Middle frontal gyrus (tissue), 1 donor: Measurements from ENCODE around the gene SUGP2.
"Not testable (repeated sequence)": the region's sequence is repeated elsewhere in the genome, so short reads cannot be mapped to it uniquely, and the experiment has no call there.

ENCODE experiments used
- DNase-seq: peaks from one replicate; pipeline ENCODE4 v3.0.0-alpha.2; 2015; ENCODE audit warnings: low spot score; ENCODE audit errors: extremely low spot score

SUGP2 gene

GRCh38 chr19:19033176-19033425, 216 bp downstream of the SUGP2 start:
- no peak for DNase-seq

GRCh38 chr19:19032420-19033175, 719 bp downstream of the SUGP2 start:
- peak; percentile 71 for DNase-seq

GRCh38 chr19:19031891-19032290, 1.4 kb downstream of the SUGP2 start:
- DNase-seq = no peak

GRCh38 chr19:19028526-19028925, 4.8 kb downstream of the SUGP2 start:
- DNase-seq = no peak

- no peak for DNase-seq
These were observed 6.1 kb downstream of the SUGP2 start for GRCh38 chr19:19027228-19027627.

GRCh38 chr19:19026299-19026971, 6.9 kb downstream of the SUGP2 start:
- no peak for DNase-seq

- DNase-seq = no peak
These were observed 7.5 kb downstream of the SUGP2 start for GRCh38 chr19:19025861-19026260.

GRCh38 chr19:19023376-19023775, 9.9 kb downstream of the SUGP2 start:
- DNase-seq = not testable (repeated sequence)

GRCh38 chr19:19022380-19022961, 10.8 kb downstream of the SUGP2 start:
- no peak for DNase-seq

GRCh38 chr19:19021115-19021514, 12.2 kb downstream of the SUGP2 start:
- peak; percentile 35 for DNase-seq

- no peak for DNase-seq
These were observed 22.8 kb downstream of the SUGP2 start for GRCh38 chr19:19010551-19010950.

- DNase-seq = no peak
These were observed 23.4 kb downstream of the SUGP2 start for GRCh38 chr19:19009951-19010350.

GRCh38 chr19:19006213-19006612, 27.1 kb downstream of the SUGP2 start:
- DNase-seq = no peak

GRCh38 chr19:19004144-19004543, 29.2 kb downstream of the SUGP2 start:
- DNase-seq = no peak

GRCh38 chr19:18999896-19000620, 33.3 kb downstream of the SUGP2 start:
- DNase-seq = no peak

GRCh38 chr19:18999016-18999758, 34.1 kb downstream of the SUGP2 start:
- no peak for DNase-seq

GRCh38 chr19:18998276-18998675, 35.0 kb downstream of the SUGP2 start:
- DNase-seq = no peak

GRCh38 chr19:18996796-18997394, 36.4 kb downstream of the SUGP2 start:
- DNase-seq = no peak

GRCh38 chr19:18996351-18996750, 37.0 kb downstream of the SUGP2 start:
- DNase-seq = no peak

- peak; percentile 74 for DNase-seq
These were observed 37.5 kb downstream of the SUGP2 start for GRCh38 chr19:18995804-18996241.

GRCh38 chr19:18993115-18993514, 40.2 kb downstream of the SUGP2 start:
- no peak for DNase-seq
